Stimulated activated CD4-positive, alpha-beta T cell treated with anti-CD3 and anti-CD28 coated beads, Interleukin-4, amount 100 ng/mL, for 24 hours (primary cell): ENCODE data around the gene RAB15.
"Not testable (repeated sequence)": the region's sequence is repeated elsewhere in the genome, so short reads cannot be mapped to it uniquely, and the experiment has no call there.

Source experiments
- DNase-seq: peaks from one replicate; pipeline ENCODE4 v3.0.0-alpha.2; 2020

The RAB15 gene

GRCh38 chr14:64935508-64935907 is 36.6 kb downstream of the RAB15 start:
- DNase-seq = no peak

GRCh38 chr14:64934338-64934929 is 37.7 kb downstream of the RAB15 start:
- DNase-seq = no peak

GRCh38 chr14:64932231-64932630 is 39.9 kb downstream of the RAB15 start:
- no peak for DNase-seq

- DNase-seq = no peak
Measured at GRCh38 chr14:64931123-64931522, 41.0 kb downstream of the RAB15 start.

- no peak for DNase-seq
Measured at GRCh38 chr14:64930085-64930843, 41.9 kb downstream of the RAB15 start.

- DNase-seq = no peak
Measured at GRCh38 chr14:64929014-64929359, 43.1 kb downstream of the RAB15 start.

- no peak for DNase-seq
Measured at GRCh38 chr14:64928239-64929013, 43.7 kb downstream of the RAB15 start.

GRCh38 chr14:64927031-64927430 is 45.1 kb downstream of the RAB15 start:
- no peak for DNase-seq

- no peak for DNase-seq
Measured at GRCh38 chr14:64926398-64926995, 45.6 kb downstream of the RAB15 start.

- DNase-seq = no peak
Measured at GRCh38 chr14:64923015-64923414, 49.1 kb downstream of the RAB15 start.

GRCh38 chr14:64920465-64920864 is 51.7 kb downstream of the RAB15 start:
- DNase-seq = no peak

GRCh38 chr14:64919618-64920017 is 52.5 kb downstream of the RAB15 start:
- no peak for DNase-seq

GRCh38 chr14:64919215-64919614 is 52.9 kb downstream of the RAB15 start:
- DNase-seq = no peak

- no peak for DNase-seq
Measured at GRCh38 chr14:64918216-64918615, 53.9 kb downstream of the RAB15 start.

- DNase-seq = no peak
Measured at GRCh38 chr14:64915797-64916196, 56.3 kb downstream of the RAB15 start.

GRCh38 chr14:64915029-64915424 is 57.1 kb downstream of the RAB15 start:
- DNase-seq = no peak

GRCh38 chr14:64914237-64915028 is 57.7 kb downstream of the RAB15 start, which contains the start of gene CHURC1:
TSS of gene CHURC1 (plus strand) at chr14:64914455. CDS start at chr14:64914496, 41 bp downstream.
- DNase-seq = peak; percentile 99

GRCh38 chr14:64913477-64913876 is 58.7 kb downstream of the RAB15 start:
- not testable (repeated sequence) for DNase-seq

- no peak for DNase-seq
Measured at GRCh38 chr14:64912261-64912660, 59.9 kb downstream of the RAB15 start.

GRCh38 chr14:64910847-64911495 is 61.2 kb downstream of the RAB15 start:
- no peak for DNase-seq

- no peak for DNase-seq
Measured at GRCh38 chr14:64906022-64906421, 66.1 kb downstream of the RAB15 start.

GRCh38 chr14:64899958-64900357 is 72.2 kb downstream of the RAB15 start:
- DNase-seq = no peak
